ENCODE measurements around the gene KCNE2. TPM values are rescaled to one million over a fixed set of nuclear protein-coding genes. Genes with fewer than 3 reads are reported as not detected.
A peak's percentile ranks its signal among the peaks of the same experiment; 100 is the strongest.

KCNE2 gene
- total RNA-seq, 4 donors from 2014 or later, result not detected

DNA sequence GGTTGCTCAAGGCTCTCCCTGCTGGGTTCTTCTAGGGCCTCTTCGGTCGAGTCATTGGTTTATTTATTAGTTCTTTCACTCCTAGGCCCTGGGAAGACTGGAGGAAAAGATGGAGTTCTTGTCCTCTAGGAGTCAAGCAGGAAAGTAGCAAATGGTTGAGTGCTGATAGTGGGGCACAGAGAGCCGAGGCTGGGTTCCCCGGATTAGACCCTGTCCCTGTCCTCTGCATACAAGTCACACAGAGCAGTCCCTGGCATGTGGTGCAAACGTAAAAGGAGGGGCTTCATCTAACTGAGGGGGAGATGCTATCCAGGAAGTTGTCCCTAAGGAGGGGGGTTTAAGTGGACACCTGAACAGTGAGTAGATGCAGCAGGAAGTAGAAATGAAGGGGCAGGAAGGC, 19.2 kb upstream of the KCNE2 start:
- Histone ChIP-seq H3K4me1 (peaks cover 0 to 12% (median 6%) of the 10 kb centered on the region in 4 donors), H3K27me3 (no peaks in the 10 kb centered on the region), H3K36me3 (no peaks in the 10 kb centered on the region), H3K9me3 (no peaks in the 10 kb centered on the region), H3K4me3 (no peak overlapping the region), H3K27ac (peak overlapping the region in 1 of 4 donors; percentile 12)
- TF ChIP-seq, protein P1, sequence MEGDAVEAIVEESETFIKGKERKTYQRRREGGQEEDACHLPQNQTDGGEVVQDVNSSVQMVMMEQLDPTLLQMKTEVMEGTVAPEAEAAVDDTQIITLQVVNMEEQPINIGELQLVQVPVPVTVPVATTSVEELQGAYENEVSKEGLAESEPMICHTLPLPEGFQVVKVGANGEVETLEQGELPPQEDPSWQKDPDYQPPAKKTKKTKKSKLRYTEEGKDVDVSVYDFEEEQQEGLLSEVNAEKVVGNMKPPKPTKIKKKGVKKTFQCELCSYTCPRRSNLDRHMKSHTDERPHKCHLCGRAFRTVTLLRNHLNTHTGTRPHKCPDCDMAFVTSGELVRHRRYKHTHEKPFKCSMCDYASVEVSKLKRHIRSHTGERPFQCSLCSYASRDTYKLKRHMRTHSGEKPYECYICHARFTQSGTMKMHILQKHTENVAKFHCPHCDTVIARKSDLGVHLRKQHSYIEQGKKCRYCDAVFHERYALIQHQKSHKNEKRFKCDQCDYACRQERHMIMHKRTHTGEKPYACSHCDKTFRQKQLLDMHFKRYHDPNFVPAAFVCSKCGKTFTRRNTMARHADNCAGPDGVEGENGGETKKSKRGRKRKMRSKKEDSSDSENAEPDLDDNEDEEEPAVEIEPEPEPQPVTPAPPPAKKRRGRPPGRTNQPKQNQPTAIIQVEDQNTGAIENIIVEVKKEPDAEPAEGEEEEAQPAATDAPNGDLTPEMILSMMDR (IDR thresholded peaks at IDR 0.05), result no peak
- TF ChIP-seq POLR2A (IDR thresholded peaks at IDR 0.05) (no peak), POLR2AphosphoS5 (IDR thresholded peaks at IDR 0.05) (no peak), EP300 (IDR thresholded peaks at IDR 0.05; ENCODE audit: low read depth) (no peak)
- in situ Hi-C loops (cut with MboI; ENCODE audit: low pct_ligation_motif_present in 1 of 4, low pct_unique_long_range_greater_than_20kb in 1 of 4, low sequenced_read_pairs in 3 of 4) (no loop called here), intact Hi-C loops (cut with DNase I; ENCODE audit: low total_unique reads) (no loop called here)
- DNase-seq, result no peak
- 67 to 90% methylated on average over 1 to 5 of the region's 5 CpGs for WGBS, 2 donors (ENCODE audit: low coverage in 1 of 2)

GRCh38 chr21:34345091-34345871, 18.5 kb upstream of the KCNE2 start:
- Histone ChIP-seq H3K4me3 (no peak overlapping the region), H3K27me3 (no peaks in the 10 kb centered on the region), H3K9me3 (no peaks in the 10 kb centered on the region), H3K27ac (peak overlapping the region; percentile 39 to 69 (median 60)), H3K4me1 (peaks cover 0 to 12% (median 6%) of the 10 kb centered on the region in 4 donors), H3K36me3 (no peaks in the 10 kb centered on the region)
- no peak for DNase-seq
- in situ Hi-C loops (cut with MboI; ENCODE audit: low pct_ligation_motif_present in 1 of 4, low pct_unique_long_range_greater_than_20kb in 1 of 4, low sequenced_read_pairs in 3 of 4), result no loop called here
- TF ChIP-seq, protein P1 (IDR thresholded peaks at IDR 0.05), result no peak
- TF ChIP-seq POLR2A (IDR thresholded peaks at IDR 0.05) (no peak), EP300 (IDR thresholded peaks at IDR 0.05; ENCODE audit: low read depth) (no peak), POLR2AphosphoS5 (IDR thresholded peaks at IDR 0.05) (no peak)
- intact Hi-C loops (cut with DNase I; ENCODE audit: low total_unique reads), result loop anchor here (5.0 kb wide), 2 partner anchors 143 to 273 kb away; partner anchors contain the start of genes MRPS6 and SLC5A3
- WGBS, 2 donors (ENCODE audit: low coverage in 1 of 2), result 70 to 76% methylated on average over 8 to 15 of the region's 15 CpGs

- WGBS, 2 donors (ENCODE audit: low coverage in 1 of 2), result 69% methylated on average over 10 of the region's 10 CpGs; no CpG with 5 or more reads in 1 of the 2 donors
- no peak for TF ChIP-seq POLR2AphosphoS5 (IDR thresholded peaks at IDR 0.05)
- TF ChIP-seq EP300 (IDR thresholded peaks at IDR 0.05; ENCODE audit: low read depth), result no peak
- TF ChIP-seq, protein P1 (IDR thresholded peaks at IDR 0.05), result no peak
- TF ChIP-seq POLR2A (IDR thresholded peaks at IDR 0.05), result no peak
- intact Hi-C loops (cut with DNase I; ENCODE audit: low total_unique reads) (loop anchor here (5.0 kb wide), 2 partner anchors 144 to 274 kb away; partner anchors contain the start of genes MRPS6 and SLC5A3), in situ Hi-C loops (cut with MboI; ENCODE audit: low pct_ligation_motif_present in 1 of 4, low pct_unique_long_range_greater_than_20kb in 1 of 4, low sequenced_read_pairs in 3 of 4) (no loop called here)
- no peak for DNase-seq
- H3K27me3 ChIP-seq, result no peaks in the 10 kb centered on the region
- peak overlapping the region; percentile 39 to 69 (median 60) for H3K27ac ChIP-seq
- no peak overlapping the region for H3K4me3 ChIP-seq
- H3K9me3 ChIP-seq, result no peaks in the 10 kb centered on the region
- no peaks in the 10 kb centered on the region for H3K36me3 ChIP-seq
- peaks cover 0 to 12% (median 6%) of the 10 kb centered on the region in 4 donors for H3K4me1 ChIP-seq
Observed at GRCh38 chr21:34345892-34346291, 17.9 kb upstream of the KCNE2 start.

GRCh38 chr21:34348890-34349519, 14.8 kb upstream of the KCNE2 start:
- H3K4me3 ChIP-seq, result no peak overlapping the region
- no peak for TF ChIP-seq EP300 (IDR thresholded peaks at IDR 0.05; ENCODE audit: low read depth)
- TF ChIP-seq, protein P1 (IDR thresholded peaks at IDR 0.05), result no peak
- TF ChIP-seq POLR2A (IDR thresholded peaks at IDR 0.05), result no peak
- peaks cover 0 to 12% (median 6%) of the 10 kb centered on the region in 4 donors for H3K4me1 ChIP-seq
- DNase-seq, result no peak
- in situ Hi-C loops (cut with MboI; ENCODE audit: low pct_ligation_motif_present in 1 of 4, low pct_unique_long_range_greater_than_20kb in 1 of 4, low sequenced_read_pairs in 3 of 4), result no loop called here
- H3K9me3 ChIP-seq, result no peaks in the 10 kb centered on the region
- H3K27me3 ChIP-seq, result no peaks in the 10 kb centered on the region
- H3K27ac ChIP-seq, result no peak overlapping the region
- no peaks in the 10 kb centered on the region for H3K36me3 ChIP-seq
- intact Hi-C loops (cut with DNase I; ENCODE audit: low total_unique reads), result loop anchor here (2.0 to 5.0 kb wide), 3 partner anchors 147 to 426 kb away; partner anchors contain the start of genes MRPS6 and SLC5A3
- 72 to 81% methylated on average over 4 to 5 of the region's 5 CpGs for WGBS, 2 donors (ENCODE audit: low coverage in 1 of 2)
